Peyer's patch (tissue), 4 donors: Measurements from ENCODE around the gene GSTO1.

Experiments
- POLR2A ChIP-seq, 2 donors: fragments of 450-650 bp; IDR thresholded peaks; one replicate each; pipeline ENCODE4 v1.5.1; 2017; ENCODE audit warnings: antibody characterized with exemption in 2 of 2, mild to moderate bottlenecking in 2 of 2, moderate library complexity in 2 of 2
- TF ChIP-seq, protein P1 (sequence below), 6 experiments: fragments of 450-650 bp in 4 of 6; fragments of 200-600 bp in 2 of 6; sonication (generic) in 1 of 6; IDR thresholded peaks; one replicate each; pipeline ENCODE4 v1.5.1; 2017 to 2019; ENCODE audit warnings: antibody characterized with exemption in 6 of 6, mild to moderate bottlenecking in 3 of 6, moderate library complexity in 1 of 6

DNA sequence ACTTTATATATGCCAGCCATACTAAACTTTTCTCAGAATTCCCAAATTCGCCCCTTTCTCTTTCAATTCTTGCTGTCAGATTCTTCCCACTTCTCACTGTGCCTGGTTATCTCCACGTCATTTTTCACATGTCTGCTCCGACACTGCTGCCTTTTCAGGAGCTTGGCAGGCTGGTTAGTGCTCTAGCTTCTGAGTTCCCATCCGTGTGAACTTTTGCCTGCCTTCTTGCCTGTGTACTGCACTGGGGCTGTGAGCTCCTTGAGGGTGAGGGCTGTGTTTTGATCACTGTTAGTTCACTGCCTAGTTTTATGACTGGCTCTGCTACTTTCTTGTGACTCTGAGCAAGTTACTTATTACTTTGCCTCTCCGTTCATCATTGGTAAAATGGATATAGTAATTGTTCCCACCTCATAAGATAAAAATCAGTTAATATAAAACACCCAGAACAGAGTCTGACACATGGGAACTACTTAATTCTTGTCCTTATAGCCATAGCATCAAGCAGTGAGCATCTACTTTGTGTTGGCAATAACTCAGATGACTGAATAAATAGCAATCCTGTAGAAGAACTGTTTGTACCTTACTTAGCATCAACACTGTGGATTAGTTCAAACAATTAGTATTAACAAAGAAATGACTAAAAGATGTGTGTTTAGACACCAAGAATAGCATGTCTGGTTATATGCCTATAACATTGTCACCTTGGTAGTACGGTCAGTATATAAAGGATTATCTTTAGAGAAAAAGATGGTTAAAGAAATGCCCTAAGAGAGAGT is 5.5 kb downstream of the GSTO1 start:
- TF ChIP-seq POLR2A (IDR thresholded peaks at IDR 0.05): no peak
- TF ChIP-seq, protein P1, sequence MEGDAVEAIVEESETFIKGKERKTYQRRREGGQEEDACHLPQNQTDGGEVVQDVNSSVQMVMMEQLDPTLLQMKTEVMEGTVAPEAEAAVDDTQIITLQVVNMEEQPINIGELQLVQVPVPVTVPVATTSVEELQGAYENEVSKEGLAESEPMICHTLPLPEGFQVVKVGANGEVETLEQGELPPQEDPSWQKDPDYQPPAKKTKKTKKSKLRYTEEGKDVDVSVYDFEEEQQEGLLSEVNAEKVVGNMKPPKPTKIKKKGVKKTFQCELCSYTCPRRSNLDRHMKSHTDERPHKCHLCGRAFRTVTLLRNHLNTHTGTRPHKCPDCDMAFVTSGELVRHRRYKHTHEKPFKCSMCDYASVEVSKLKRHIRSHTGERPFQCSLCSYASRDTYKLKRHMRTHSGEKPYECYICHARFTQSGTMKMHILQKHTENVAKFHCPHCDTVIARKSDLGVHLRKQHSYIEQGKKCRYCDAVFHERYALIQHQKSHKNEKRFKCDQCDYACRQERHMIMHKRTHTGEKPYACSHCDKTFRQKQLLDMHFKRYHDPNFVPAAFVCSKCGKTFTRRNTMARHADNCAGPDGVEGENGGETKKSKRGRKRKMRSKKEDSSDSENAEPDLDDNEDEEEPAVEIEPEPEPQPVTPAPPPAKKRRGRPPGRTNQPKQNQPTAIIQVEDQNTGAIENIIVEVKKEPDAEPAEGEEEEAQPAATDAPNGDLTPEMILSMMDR (IDR thresholded peaks at IDR 0.05): no peak
